Activated naive CD4-positive, alpha-beta T cell treated with anti-CD3 and anti-CD28 coated beads, Interleukin-2, amount 10 ng/mL, durations not matched to agents 7 days and 5 days (primary cell): ENCODE results near the gene IER5.
"Not testable (repeated sequence)": the region's sequence is repeated elsewhere in the genome, so short reads cannot be mapped to it uniquely, and the experiment has no call there.

Experiments used
- CTCF ChIA-PET: fragments of 350-600 bp; sonication (Branson Sonifier 250); formaldehyde crosslinking; loops from one replicate; lab custom pipeline; 2021; ENCODE audit warnings: antibody characterized with exemption; lab: Charles Lee
- DNase-seq: peaks from one replicate; pipeline ENCODE4 v3.0.0-alpha.2; 2020
- H3K27ac Mint-ChIP-seq: one replicate; pipeline ENCODE4 v1.8.0; 2021; ENCODE audit warnings: mild to moderate bottlenecking, moderate library complexity, mixed read lengths
- H3K27me3 Mint-ChIP-seq: one replicate; pipeline ENCODE4 v1.8.0; 2021; ENCODE audit warnings: mild to moderate bottlenecking, mixed read lengths
- H3K36me3 Mint-ChIP-seq: one replicate; pipeline ENCODE4 v1.8.0; 2021; ENCODE audit warnings: mixed read lengths
- H3K4me1 Mint-ChIP-seq: one replicate; pipeline ENCODE4 v1.8.0; 2021; ENCODE audit warnings: mixed read lengths
- H3K4me3 Mint-ChIP-seq: one replicate; pipeline ENCODE4 v1.8.0; 2021; ENCODE audit warnings: mild to moderate bottlenecking, moderate library complexity, mixed read lengths
- H3K9me3 Mint-ChIP-seq: one replicate; pipeline ENCODE4 v1.8.0; 2021; ENCODE audit warnings: mixed read lengths

Gene IER5

DNA sequence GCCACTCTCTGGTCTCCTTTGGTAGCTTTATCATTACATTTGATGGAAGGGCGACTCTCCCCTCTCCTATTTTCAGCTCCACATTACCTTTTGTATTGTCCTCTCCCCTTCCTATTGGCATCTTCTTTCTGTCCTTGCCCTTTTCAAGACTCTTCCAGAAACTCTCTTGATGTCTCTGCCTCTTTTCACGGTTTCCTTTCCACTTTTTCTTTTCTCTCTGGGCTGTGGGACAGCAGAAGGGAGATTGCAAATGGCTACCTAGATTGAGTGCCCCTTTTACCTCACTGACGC, 17.5 kb downstream of the IER5 start:
- Mint-ChIP-seq H3K9me3 (no peaks in the 10 kb centered on the region), H3K27me3 (peaks cover 60% of the 10 kb centered on the region), H3K27ac (peak overlapping the region; percentile 1), H3K4me3 (peak overlapping the region; percentile 74), H3K4me1 (peaks cover 64% of the 10 kb centered on the region), H3K36me3 (no peaks in the 10 kb centered on the region)
- DNase-seq, result no peak
- CTCF ChIA-PET, result interaction anchor here (1.5 to 8.3 kb wide), 5 partner anchors 9 to 34 kb away, joined by 4 to 59 read pairs (median 8); no protein-coding TSS in a partner anchor

DNA sequence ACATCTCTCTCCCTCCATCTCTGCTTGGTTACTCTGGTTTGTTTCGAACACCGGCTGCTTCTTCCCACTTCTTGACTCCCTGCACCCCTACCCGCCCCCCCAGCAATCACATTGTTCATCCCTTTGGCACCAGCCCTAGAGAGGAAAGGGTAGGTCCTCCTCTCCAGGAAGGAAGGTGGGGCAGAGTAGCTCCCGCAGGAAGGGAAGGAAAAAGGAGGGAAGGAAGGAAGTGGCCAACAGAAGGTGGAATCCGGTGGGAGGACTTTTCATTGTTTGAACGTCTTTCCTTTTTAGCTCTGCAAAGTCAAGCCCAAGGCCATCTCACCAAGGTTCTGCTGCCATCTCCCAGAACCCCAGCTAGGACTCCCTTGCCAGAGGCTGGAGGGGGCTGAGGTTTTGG, 18.0 kb downstream of the IER5 start:
- no peak for DNase-seq
- CTCF ChIA-PET, result interaction anchor here (0.8 to 8.3 kb wide), 5 partner anchors 8 to 38 kb away, joined by 4 to 59 read pairs (median 8); no protein-coding TSS in a partner anchor
- Mint-ChIP-seq H3K4me1 (peaks cover 59% of the 10 kb centered on the region), H3K27me3 (peaks cover 66% of the 10 kb centered on the region), H3K4me3 (peak overlapping the region; percentile 27), H3K27ac (no peak overlapping the region), H3K36me3 (no peaks in the 10 kb centered on the region), H3K9me3 (no peaks in the 10 kb centered on the region)

DNA sequence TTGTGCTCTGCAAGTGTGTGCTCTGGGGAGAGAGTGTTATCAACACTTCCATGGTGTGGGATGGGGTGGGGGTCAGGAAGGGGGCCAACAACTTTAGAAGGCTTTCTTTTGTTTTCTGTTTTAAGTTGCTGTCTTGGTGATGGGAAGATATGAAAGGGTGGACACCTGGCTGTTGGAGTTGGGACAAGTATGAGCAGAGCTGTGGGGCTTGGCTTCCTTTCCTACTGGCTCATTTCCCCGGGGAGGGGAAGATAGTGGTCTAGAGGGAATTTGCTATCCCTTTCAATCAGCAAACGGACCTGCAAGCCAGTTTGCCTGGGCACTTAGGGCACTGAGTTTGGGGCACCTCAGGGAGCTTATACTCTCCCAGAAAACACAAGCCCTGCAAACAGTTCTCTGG, 19.2 kb downstream of the IER5 start:
- H3K9me3 Mint-ChIP-seq, result no peaks in the 10 kb centered on the region
- CTCF ChIA-PET, result interaction anchor here (0.8 to 8.3 kb wide), 5 partner anchors 22 to 423 kb away, joined by 3 to 59 read pairs (median 3); no protein-coding TSS in a partner anchor
- H3K4me3 Mint-ChIP-seq, result no peak overlapping the region
- peaks cover 52% of the 10 kb centered on the region for H3K4me1 Mint-ChIP-seq
- no peaks in the 10 kb centered on the region for H3K36me3 Mint-ChIP-seq
- H3K27ac Mint-ChIP-seq, result no peak overlapping the region
- H3K27me3 Mint-ChIP-seq, result peaks cover 76% of the 10 kb centered on the region
- DNase-seq, result no peak

DNA sequence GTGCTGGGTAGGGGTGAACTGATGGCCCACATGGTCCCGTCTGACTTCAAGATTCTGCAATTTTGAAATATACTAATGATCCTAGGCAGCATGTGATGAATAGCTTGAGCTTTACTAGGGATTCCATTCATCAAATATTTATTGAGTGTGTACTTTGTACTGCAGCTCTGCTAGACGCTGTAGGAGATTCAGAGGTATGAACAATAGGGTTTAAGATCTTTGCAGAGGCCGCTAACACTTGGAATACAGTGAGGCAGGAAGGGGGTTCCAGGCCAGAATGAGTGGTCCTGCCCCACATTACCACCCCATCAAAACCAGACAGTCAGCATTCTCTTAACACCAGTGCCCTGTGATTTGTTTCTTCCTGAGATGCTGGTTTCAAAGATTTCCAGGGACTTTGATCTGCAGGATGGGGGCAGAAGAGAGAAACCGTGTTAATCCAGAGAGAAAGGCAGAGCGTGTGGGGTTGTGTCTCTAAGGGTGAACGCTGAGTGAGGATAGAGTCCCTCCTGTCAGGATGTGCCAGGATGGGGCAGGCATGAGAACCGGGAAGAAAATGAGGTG, 19.9 kb downstream of the IER5 start:
- Mint-ChIP-seq H3K4me1 (peaks cover 46% of the 10 kb centered on the region), H3K4me3 (no peak overlapping the region), H3K9me3 (no peaks in the 10 kb centered on the region), H3K27me3 (peaks cover 80% of the 10 kb centered on the region), H3K36me3 (no peaks in the 10 kb centered on the region), H3K27ac (no peak overlapping the region)
- CTCF ChIA-PET, result interaction anchor here (0.6 to 8.3 kb wide), 5 partner anchors 23 to 378 kb away, joined by 3 to 59 read pairs (median 3); no protein-coding TSS in a partner anchor
- DNase-seq, result no peak

DNA sequence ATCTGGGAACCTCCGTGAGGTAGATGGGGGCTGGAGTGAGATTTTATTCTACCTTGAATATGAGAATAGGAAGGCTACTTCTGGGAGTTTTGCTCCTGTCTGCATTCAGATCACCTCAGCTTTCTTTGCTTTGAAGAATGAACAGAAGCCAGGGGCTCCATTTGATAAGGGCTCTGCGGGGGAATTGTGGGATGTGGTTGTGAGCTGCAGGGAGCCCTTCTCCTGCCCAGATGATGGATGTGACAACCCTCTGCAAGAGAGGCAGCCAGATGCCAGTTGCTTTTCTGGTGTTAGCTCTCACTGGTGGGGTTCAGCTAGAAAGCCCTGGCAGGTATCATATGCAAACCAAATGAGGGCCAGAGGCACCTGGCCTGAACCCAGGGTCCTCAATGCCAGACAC, 21.5 kb downstream of the IER5 start:
- Mint-ChIP-seq H3K9me3 (no peaks in the 10 kb centered on the region), H3K4me3 (no peak overlapping the region), H3K27me3 (peaks cover 85% of the 10 kb centered on the region), H3K4me1 (peaks cover 33% of the 10 kb centered on the region), H3K36me3 (no peaks in the 10 kb centered on the region), H3K27ac (no peak overlapping the region)
- DNase-seq, result no peak
- CTCF ChIA-PET, result interaction anchor here (0.8 to 8.3 kb wide), 3 partner anchors 26 to 71 kb away, joined by 3 to 59 read pairs (median 3); no protein-coding TSS in a partner anchor

DNA sequence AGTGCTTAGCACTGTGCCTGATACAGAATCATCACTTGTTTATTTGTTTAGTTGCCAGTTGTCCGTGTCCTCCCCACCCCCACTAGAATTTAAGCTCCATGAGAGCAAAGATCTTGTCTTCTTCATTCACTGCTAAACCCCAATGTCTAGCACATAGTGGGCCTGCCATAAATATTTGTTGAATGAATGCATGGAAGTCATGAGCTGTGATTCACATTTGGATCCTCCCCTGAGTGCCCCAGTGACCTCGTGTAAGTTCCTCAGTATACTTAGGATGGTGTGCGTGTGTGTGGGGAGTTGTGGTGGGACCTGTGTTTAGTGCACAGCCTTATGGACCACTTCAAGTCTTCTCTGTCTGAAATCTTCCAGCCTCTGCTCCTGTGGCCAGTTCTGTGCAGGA, 23.1 kb downstream of the IER5 start:
- Mint-ChIP-seq H3K4me1 (peaks cover 24% of the 10 kb centered on the region), H3K27me3 (peaks cover 87% of the 10 kb centered on the region)
- CTCF ChIA-PET, result no interaction called here

DNA sequence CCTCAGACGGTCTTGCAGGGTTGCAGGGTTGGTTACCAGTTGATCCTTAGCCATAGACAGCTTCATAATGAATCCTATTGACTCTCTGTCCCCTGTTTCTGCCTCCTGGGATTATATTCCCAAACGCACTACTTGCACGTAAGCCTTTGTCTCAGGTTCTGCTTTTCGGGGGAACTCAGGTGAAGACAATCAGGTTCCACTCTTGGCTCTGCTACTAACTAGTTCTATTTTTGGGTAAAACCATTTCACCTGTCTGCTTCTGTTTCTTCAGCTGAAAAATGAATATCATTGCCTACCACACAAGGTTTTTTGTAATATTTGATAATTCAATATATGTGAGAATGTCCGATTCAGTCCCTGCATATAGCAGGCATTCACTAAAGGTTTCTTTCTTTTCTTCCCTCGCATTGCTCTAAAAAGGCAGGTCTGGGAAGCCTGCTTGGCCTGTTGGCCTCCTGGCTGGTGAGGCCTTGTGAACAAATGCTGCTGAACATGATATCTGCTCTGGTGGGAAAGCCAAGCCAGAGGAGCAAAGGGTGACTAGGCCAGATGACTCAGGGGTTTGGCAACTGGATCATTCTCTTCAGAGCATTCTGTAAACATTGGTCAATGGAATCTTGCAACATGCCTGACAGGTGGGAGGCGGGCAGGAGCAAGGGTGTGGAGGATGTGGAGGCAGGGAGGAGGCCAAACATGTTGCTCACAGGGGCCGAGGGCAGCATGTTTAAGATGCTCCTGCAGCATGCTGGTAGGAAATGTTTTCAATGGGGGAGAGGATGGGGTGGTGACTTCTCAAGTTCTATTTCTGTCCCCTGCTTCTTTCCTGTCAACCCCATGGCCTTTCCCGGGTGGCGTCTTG, 23.8 kb downstream of the IER5 start:
- no peak for DNase-seq
- Mint-ChIP-seq H3K27me3 (peaks cover 87% of the 10 kb centered on the region), H3K9me3 (no peaks in the 10 kb centered on the region), H3K36me3 (no peaks in the 10 kb centered on the region), H3K27ac (no peak overlapping the region), H3K4me1 (peaks cover 17% of the 10 kb centered on the region), H3K4me3 (no peak overlapping the region)
- CTCF ChIA-PET, result no interaction called here

More for the DNA sequence above, 23.1 kb downstream of the IER5 start:
- H3K9me3 Mint-ChIP-seq, result no peaks in the 10 kb centered on the region
- H3K4me3 Mint-ChIP-seq, result no peak overlapping the region
- no peak overlapping the region for H3K27ac Mint-ChIP-seq
- DNase-seq, result no peak
- no peaks in the 10 kb centered on the region for H3K36me3 Mint-ChIP-seq

DNA sequence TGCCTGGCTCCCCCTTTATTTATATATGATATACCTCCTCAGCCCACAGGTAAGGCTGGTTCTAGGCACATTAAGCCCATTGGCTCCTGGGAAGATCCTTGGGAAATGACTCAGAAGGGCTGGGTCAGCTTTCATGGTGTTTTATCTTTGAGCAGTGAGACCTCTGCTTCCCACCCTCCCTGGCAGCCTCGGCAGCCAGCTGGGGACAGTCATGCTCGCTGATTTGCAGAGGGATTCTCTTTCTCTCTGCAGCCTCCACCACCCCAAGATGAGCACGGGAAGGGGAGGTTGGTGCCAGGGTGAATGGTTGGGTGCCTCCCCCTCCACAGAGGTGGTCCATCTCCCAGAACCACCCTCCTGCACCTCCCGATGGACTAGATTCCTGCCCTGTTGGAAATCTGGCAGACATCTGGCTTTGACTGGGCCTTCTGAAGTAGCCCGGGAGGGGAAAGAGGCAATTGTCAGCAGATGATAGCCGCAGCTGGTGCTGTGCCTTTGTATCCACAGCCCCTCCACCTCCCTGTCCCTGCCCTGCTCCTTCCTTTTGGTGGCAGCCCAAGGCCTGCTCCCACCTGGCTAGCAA, 24.6 kb downstream of the IER5 start:
- Mint-ChIP-seq H3K27ac (no peak overlapping the region), H3K9me3 (no peaks in the 10 kb centered on the region), H3K4me1 (peaks cover 13% of the 10 kb centered on the region), H3K27me3 (peaks cover 87% of the 10 kb centered on the region), H3K36me3 (no peaks in the 10 kb centered on the region), H3K4me3 (no peak overlapping the region)
- DNase-seq, result no peak
- CTCF ChIA-PET, result interaction anchor here (1.5 kb wide), 1 partner anchor 15 kb away, joined by 3 read pairs; no protein-coding TSS in a partner anchor

DNA sequence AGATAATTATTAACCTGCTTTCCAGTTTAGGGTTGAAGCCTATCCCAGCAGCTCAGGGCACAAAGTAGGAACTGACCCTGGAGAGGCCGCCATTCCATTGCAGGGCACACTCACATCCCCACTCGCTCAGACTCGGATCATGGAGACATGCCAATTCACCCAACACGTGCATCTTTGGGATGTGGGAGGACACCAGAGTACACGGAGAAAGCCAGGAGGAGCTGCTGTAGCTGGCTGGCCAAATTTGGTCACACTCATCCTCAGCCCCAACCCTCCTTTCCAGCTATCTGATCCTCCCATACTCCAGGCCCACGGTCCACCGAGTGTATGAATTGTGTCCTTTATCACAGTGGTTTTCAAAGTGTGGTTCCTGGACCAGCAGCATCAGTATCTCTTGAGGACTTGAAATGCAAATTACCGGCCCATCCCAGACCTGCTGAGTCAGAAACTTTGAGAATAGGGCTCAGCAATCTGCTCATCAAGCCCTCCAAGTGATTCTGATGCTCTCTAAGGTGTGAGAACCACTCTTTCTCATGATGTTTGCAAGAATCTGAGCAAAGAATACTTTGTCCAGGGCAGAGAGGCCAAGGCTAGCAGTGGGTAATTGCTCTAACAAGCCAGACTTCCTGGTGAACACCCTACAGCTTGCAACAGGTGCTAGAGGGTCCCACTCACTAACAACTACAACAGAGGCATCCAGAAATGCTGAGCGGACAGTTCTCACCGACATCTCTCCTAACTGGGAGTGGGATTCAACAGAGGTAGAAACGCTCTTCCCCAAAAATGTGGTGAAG, 26.3 kb downstream of the IER5 start:
- H3K27me3 Mint-ChIP-seq, result peaks cover 87% of the 10 kb centered on the region
- H3K4me1 Mint-ChIP-seq, result peaks cover 5% of the 10 kb centered on the region
- H3K27ac Mint-ChIP-seq, result no peak overlapping the region
- H3K9me3 Mint-ChIP-seq, result no peaks in the 10 kb centered on the region
- no peak overlapping the region for H3K4me3 Mint-ChIP-seq
- DNase-seq, result no peak
- no peaks in the 10 kb centered on the region for H3K36me3 Mint-ChIP-seq
- CTCF ChIA-PET, result interaction anchor here (1.5 to 1.9 kb wide), 2 partner anchors 10 to 13 kb away, joined by 3 to 8 read pairs; no protein-coding TSS in a partner anchor

DNA sequence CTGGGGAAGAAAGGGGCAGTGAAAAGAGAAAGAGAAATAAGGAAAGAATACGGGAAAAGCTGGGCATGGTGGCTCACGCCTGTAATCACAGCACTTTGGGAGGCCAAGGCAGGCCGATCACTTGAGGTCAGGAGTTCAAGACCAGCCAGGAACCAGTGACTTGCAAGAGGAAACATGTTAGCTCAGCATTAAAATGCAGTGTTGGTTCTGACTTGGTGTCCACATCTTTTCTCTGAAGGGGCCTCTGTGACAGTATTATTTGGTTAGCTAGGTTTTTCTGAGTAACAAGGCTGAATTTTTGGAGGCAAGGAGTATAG, 26.8 kb downstream of the IER5 start:
- H3K9me3 Mint-ChIP-seq, result no peaks in the 10 kb centered on the region
- peaks cover 82% of the 10 kb centered on the region for H3K27me3 Mint-ChIP-seq
- H3K4me3 Mint-ChIP-seq, result no peak overlapping the region
- CTCF ChIA-PET, result interaction anchor here (1.9 kb wide), 1 partner anchor 10 kb away, joined by 8 read pairs; no protein-coding TSS in a partner anchor
- H3K27ac Mint-ChIP-seq, result no peak overlapping the region
- no peaks in the 10 kb centered on the region for H3K36me3 Mint-ChIP-seq
- peaks cover 5% of the 10 kb centered on the region for H3K4me1 Mint-ChIP-seq
- DNase-seq, result no peak

DNA sequence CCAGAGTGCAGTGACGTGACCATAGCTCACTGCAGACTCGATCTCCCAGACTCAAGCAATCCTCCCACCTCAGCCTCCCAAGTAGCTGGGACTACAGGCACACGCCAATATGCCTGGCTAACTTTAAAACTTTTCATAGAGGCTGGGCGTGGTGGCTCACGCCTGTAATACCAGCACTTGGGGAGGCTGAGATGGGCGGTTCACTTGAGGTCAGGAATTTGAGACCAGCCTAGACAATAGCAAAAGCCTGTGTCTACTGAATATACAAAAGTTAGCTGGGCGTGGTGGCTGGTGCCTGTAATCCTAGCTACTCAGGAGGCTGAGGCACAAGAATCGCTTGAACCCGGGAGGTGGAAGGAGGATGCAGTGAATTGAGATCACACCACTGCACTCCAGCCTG, 27.5 kb downstream of the IER5 start:
- H3K4me3 Mint-ChIP-seq, H3K36me3 Mint-ChIP-seq, H3K9me3 Mint-ChIP-seq, H3K27ac Mint-ChIP-seq, H3K4me1 Mint-ChIP-seq, DNase-seq, CTCF ChIA-PET: not testable (repeated sequence)
- H3K27me3 Mint-ChIP-seq, result peaks cover 79% of the 10 kb centered on the region

DNA sequence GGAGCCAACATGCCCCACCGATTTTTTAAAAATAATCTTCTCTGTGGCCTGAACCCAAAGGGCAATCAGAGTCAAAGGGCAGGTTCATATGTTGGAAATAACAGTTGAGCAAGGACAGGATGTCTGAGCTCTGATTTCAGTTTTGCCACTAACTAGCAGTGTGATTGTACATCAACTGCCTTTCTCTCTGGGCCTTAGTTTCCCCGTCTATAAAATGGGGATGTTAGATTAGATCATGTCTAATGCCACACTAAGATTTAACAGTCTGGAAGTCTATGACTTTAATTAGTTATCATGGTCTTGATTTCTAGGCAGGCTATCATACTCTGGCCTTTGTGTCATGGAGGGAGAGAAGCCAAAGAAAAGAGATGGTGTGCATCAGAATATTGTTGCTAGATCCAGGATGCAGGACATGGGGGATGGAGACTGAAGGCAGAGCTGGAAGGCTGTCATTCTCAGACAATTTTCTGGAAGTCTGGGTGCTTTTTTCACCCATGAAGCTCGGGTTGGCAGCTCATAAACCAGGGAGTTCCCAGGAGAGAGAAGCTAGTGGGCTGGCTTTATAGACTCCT, 28.4 kb downstream of the IER5 start:
- Mint-ChIP-seq H3K36me3 (no peaks in the 10 kb centered on the region), H3K4me1 (peaks cover 5% of the 10 kb centered on the region), H3K27ac (no peak overlapping the region), H3K9me3 (no peaks in the 10 kb centered on the region), H3K4me3 (no peak overlapping the region), H3K27me3 (peaks cover 73% of the 10 kb centered on the region)
- CTCF ChIA-PET, result interaction anchor here (0.9 kb wide), 1 partner anchor 25 kb away, joined by 3 read pairs; no protein-coding TSS in a partner anchor
- DNase-seq, result no peak

DNA sequence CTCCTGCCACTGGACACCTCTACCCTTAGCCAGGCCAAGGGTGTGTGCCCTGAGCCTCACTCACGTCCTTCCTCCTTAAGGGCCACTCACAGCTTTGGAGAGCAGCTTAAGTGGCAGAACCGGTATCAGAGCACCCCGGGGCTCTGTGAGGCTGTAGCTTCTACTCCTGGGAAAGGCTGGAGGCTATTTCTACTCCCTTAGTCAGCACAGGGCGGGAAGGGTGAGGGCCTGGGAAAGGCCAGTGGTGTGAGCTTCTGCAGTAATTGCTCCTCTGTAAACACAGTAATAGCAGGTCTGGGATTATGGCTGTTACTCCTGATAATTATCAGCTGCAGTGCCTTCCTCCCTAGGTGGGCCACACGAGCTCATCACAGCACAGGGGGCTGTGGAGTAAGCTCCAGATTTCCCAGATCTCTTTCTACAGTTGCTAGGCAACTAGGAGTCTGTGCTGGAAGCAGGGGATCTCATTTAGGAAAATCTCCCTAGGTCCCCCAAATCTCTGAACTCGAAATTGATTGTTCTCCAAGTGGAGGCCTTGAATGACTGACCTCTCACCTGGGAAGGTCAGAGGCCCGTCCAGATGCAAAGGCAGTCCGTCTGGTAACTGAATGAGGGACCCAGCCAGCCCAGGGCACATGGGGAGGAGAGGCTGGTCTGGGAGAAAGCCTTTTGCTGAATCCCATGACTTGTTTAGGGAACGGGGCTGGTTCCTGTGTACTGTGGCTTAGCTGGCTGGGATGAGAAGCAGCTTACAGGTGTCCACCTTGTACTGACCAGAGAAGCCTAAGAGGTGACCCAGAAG, 29.3 kb downstream of the IER5 start:
- DNase-seq, result no peak
- Mint-ChIP-seq H3K27ac (no peak overlapping the region), H3K4me1 (no peaks in the 10 kb centered on the region), H3K36me3 (no peaks in the 10 kb centered on the region), H3K4me3 (no peak overlapping the region), H3K9me3 (no peaks in the 10 kb centered on the region), H3K27me3 (peaks cover 72% of the 10 kb centered on the region)
- CTCF ChIA-PET, result interaction anchor here (0.9 to 1.5 kb wide), 2 partner anchors 18 to 26 kb away, joined by 3 to 5 read pairs; no protein-coding TSS in a partner anchor
